C4-2B (cell line): ENCODE measurements around the gene MAGI2.

ENCODE experiments used
- CTCF ChIP-seq: fragments of 450-650 bp; conservative IDR thresholded peaks from 2 replicates; pipeline ENCODE4 v1.5.1; 2017; ENCODE audit warnings: mild to moderate bottlenecking
- ZFX ChIP-seq: fragments of 450-650 bp; IDR thresholded peaks from 2 replicates; pipeline ENCODE4 v1.6.1; 2017

GRCh38 chr7:78346827-78347226, 1106.6 kb downstream of the MAGI2 start:
- TF ChIP-seq CTCF (no peak), ZFX (no peak)
